ENCODE results near the gene EPDR1.

EPDR1 gene

DNA sequence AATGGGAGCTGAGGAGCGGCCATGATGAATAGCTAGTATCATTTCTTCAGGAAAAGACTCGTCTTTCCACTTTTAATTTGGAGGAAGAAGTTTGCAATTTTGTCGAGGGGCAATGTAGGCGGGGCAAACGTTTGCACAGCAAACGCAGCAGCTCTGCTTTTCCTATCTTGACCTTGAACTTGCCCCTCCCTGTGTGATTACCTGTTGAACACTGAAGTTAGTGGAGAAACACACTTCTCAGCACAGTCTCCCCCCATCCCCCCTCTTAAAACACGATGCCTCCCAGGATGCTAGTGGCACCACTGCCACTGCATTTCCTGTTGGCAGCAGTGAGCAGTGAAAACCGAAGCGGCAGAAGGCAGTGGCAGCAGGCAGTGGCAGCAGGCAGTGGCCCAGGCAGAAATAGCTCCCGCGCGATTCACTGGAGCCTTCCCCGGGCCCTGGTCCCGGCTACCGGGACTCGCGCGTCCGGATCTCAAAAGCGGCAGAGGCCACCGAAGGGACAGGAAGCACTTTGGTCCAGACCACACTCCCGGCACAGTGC, at the start of gene EPDR1:
TSS of gene EPDR1 (plus strand) at position 336 of the 544 bp plus-strand sequence. CDS start 300 bp downstream, outside the sequence.
- no peak for DNase-seq

DNA sequence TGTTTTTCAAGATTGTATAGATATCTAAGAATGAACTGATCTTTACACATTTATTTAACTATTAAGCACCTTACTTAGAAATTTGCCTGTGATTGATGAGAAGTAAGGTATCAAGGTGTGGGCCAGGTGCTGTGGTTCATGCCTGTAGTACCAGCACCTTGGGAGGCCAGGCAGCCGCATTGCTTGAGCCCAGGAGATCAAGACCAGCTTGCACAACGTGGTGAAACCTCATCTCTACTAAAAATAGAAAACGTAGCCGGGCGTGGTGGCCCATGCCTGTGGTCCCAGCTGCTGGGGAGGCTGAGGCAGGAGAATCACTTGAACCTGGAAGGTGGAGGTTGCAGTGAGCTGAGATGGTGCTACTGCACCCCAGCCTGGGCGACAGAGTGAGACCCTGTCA, 38.4 kb upstream of the EPDR1 start:
- DNase-seq = no peak

DNA sequence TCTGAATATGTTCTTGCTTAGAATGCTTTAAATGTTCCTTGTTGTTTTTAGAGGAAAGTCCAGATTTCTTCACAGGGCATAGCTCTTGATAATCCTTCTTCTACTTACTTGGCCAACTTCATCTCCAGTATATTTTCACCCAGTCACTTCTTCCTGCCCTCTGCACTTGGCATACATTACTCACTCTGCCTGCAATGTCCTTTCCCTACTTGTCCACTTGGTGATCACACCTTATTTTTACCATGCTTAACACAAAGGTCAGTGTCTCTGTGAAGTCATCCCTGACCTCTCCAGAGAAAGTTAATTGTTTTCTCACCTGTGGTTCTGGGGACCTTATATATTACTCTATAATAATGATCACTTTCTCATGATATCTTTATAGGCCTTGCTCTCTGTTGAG, 27.1 kb upstream of the EPDR1 start:
- DNase-seq = no peak

DNA sequence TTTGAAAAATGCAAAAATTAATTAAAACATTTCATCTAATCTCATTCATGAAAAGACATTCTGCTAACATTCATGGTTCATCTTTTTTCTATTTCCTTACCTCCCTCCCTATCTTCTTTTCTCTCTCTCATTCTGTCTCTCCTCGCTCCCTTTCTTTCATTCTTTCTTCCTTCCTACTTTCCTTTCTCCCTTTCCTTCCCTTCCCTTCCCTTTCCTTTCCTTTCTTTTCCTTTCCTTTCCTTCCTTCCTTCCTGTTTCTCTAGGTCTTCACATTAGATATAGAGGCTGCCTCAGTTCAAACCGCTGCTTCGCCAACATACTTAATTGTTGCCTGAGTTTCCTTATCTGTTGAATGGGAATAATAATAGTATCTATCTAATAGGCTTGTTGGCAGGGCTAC, 25.8 kb upstream of the EPDR1 start:
- DNase-seq = no peak

DNA sequence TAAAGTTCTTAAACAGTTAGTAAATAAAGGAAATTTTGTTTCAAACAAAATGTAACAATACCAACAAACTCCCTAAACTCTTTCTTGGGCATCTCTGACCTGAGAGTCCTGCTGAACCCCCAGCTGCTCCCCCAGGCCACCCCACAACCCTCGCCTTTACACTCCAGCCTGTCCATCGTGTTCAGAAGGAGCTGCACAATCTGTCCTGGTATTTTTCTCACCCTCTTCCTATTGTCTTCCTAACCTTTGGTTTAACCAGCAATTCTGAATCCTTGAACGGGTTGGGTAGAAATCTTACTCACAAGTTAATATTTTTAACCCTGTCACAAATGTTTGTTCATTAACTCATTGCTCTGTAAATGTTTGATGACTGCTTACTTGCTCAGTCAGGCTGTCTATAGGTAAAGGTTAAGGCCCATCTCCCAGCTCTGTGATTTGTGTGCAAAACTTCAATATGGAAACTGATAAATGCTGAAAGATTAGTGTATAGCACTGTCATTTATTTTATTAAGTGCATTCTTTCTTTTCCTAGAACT, 20.7 kb upstream of the EPDR1 start:
- no peak for DNase-seq

DNA sequence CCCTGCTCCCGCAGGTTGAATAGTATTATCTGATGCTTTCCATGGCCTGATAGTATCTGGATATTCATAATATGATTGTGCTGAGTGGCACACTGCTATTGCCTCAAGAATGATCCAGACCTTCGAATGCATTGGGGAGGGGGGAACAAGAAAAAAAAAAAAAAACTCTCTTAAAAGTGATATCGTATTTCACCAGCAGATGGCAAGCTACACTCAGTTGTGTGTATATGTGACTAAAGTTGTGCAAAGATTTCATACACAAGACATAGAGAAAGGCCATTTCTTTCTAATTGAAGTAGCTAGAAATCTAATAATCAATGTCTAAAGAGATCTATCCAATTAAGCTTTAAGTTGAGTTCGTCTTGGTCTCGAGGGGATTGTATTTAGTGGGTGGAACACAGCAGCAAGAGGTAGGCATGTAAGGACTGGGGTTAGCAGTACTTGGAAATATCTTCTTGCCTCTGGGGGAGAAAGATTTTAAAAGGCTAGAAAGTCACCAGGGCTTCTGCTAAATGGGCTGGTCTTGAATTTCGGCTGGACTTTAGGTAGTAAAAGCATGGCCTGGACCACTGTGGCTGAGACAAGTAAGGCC, 19.1 kb upstream of the EPDR1 start:
- DNase-seq = no peak

DNA sequence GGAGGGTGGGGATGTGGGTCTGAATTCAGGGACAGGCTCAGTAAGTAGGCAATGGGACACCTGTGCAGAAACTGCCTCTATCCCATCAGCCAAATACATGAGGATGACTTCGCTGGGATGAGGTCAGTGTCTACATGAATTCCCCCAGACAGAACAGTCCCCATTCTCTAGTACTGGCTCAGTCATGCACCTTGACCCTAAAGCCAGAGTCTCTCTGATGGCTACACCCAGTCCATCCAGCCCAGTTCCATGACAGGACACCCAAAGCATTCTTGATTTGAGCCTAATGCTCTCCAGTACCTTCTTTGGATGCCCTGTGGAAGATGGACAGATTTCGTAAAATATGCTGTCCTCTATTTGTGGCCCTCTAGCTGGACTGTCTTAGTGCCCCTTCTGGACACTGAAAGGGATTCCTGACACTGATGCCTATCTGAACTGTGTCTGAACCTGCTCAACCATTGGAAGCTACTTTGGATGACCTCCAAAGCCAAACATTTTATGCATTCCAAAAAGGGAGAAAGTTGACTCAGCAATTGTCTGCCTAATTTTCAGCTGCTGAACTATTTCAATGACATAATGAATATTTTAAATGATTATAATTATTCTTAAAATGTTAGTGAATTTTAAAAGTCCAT, 18.4 kb upstream of the EPDR1 start:
- DNase-seq = no peak

DNA sequence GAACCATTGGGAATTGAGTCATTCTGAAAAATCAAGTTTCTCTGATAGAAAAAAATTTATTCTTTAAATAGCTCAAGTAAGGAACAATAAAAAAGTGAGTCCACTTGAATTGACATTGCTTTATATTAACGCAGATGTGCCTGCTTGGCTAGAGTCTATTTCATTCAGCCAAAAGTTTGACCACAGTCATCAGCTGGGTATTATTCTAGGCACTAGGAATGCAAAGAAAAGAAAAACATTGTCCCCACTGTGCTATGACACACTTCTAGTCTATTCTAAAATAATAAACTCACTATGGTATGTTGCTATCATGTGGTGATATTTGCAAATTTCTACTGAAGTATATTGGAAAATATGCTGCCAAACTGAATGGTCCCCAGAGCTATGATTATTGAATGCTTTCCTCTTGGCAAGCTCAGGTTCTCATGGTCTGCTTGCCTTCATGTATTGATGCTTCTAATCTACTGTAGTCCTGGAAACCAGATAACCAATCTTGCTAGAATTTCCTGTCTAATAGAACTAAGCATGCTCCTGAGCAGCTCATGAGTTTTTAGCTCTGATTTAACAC, 12.1 kb upstream of the EPDR1 start:
- DNase-seq = no peak

DNA sequence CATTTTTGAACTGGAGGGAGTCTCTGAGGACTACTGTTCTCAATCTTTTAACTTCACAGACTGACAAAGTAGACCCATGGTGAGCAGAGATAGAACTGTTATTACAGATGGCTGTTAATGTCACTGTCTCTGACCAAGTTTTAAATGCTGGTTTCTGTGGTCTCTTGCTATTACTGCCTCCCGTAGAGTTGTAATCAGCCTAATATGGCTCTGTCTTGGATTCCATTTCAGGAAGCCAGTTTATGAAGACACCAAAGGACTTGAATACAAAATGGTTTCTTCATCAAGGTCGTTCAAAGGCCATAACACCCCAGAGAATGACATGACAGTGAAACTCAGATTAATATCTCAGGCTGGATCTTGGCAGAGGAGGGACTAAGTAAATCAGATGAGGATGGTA, 7.7 kb upstream of the EPDR1 start:
- DNase-seq = no peak

DNA sequence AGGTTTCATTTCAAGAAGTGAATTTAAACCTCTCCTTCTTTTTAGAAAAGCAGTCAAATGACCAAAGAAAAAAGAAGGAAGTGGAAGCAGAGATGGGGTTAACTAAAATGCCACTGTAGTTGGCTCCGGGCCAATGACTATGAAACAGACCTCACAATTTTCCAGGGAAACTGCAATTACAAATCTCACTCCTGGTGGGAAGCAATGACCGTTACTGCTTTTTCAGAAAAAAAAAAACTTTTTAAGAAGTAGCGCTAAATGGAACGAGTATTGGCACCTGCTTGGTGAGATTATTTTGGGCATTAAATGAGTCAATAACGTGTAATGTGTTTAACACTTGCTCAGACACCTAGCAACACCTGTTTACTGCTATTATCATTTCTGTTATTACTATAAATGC, 5.0 kb upstream of the EPDR1 start:
- no peak for DNase-seq

DNA sequence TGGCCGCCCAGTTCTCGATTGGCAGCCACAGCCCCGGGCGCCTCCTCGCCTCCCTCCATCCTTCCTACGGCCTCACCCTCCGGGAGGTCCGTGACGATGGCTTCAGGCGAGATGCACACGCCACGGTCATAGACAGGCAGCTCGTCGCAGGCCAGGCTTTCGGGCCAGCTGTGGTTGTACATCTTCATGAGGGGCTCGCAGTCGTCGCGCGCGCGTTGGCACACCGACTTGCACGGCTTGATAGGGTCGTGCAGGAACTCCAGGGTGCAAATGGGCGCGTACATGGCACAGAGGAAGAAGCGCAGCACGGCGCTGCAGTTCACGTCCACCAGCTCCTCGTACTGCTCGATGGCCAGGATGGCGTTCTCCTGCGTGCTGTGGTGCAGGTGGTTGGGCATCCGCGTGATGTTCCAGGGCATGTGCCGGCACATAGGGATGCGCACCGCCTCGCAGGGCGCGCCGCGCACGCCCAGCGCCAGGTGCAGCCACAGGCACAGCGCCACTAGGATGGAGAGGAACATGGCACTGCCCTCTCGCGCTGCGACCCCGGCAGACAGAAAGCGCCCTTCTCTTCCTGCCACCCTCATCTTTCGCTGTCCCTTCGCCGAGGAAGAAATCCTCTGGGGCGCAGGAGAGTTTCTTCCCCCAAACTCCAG, 4.3 kb upstream of the EPDR1 start:
- no peak for DNase-seq

DNA sequence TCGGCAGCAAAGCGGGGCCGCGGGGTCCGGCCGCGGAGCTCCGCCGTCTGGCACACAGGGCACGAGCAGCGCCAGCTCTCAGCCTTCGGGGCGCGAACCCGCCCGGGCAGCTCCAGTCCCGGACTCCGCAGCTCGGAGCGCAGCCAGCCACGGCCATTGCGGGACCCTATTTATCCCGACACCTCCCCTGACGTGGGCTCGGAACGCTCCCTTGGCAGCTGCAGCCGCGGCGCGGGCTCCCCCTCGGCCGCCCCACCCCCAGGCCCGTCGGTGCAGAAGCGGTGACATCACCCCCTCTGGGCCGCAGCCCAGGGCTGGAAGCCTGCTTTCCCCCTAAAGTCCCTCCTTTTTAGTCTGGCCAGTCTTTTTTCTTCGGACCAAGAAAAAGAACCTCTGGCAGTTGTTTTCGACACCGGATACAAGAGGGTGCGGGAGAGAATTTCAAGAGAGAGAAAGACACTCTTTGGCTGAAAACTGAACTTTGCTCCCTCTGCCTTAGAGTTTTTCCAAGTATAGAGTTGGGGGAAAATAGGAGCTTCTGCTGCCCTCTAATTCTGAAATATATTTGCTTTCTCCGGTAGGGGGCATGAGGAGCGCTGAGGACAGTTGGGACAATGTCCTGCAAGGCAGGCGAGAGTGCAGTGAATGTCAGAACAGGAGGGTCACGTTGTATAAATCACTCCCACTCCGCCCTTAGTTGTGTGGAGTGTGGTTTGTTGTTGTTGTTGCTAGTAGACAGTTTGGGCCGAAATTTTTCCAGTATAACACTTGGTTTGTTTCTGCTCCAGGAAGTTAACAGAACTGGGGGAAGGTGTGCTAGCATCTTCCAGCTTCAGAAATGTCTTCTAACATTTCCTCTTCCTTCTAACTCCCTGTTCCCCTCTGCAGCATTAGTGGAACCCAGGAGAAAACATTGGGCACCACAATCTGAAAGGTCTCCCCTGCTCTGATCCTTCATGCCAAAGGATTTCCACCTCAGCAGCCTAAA, 3.5 kb upstream of the EPDR1 start, which contains the start of gene SFRP4:
TSS of gene SFRP4 (minus strand) at position 145 of the 988 bp plus-strand sequence. CDS start 280 bp downstream, outside the sequence.
- no peak for DNase-seq

DNA sequence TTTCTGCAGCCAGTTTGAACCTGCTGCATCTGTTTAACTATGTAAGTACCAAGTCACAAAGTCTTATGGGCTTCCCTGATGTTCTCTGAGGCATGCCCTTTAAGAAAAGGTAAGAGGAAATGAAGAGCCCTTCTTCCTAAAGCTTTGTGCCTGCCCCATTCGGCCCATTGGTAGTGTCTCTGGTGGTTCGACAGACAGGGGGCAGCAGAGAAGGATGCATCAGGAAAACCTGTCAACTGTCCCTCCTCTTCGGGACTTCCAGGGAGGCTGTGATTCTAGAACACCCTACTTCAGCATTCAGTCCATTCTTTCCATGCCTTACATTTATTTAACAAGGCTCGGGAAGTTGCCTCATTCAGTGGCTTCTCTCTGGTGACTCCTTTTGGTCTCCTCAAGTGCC, 1.9 kb upstream of the EPDR1 start:
- DNase-seq = no peak

DNA sequence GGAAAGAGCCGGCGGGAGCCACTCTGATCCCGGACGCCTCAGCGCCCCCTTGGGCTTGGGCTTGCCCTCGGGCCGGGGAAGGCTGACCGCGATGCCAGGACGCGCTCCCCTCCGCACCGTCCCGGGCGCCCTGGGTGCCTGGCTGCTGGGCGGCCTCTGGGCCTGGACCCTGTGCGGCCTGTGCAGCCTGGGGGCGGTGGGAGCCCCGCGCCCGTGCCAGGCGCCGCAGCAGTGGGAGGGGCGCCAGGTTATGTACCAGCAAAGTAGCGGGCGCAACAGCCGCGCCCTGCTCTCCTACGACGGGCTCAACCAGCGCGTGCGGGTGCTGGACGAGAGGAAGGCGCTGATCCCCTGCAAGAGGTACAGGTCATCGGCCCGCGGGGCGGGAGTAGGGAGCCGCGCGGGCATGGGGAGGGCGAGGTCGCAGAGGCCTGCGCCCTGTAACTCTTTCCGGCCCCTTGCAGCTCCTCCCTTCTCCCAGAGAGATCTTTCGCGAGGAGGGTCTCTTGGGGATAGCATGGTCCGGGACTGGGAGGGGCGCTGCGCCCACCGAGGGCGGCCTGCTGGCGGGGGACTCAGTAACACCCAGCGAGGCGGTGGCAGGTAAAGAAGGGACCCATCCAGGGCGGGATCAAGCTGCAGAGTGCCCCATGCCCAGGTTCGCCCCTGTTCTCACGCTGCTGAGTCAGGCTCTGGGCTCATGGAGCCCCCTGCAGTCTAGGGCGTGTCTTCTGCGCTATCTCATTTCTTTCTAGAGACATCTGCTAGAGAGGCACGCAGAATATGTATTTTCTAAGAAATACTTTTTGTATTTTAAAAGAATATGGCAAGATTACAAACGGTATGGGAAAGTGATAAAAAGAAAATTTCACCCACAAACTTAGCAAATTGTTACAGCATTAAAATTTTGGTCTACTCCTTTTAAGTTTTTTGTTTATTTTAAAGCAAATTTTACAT, 687 bp downstream of the EPDR1 start:
- DNase-seq = no peak

DNA sequence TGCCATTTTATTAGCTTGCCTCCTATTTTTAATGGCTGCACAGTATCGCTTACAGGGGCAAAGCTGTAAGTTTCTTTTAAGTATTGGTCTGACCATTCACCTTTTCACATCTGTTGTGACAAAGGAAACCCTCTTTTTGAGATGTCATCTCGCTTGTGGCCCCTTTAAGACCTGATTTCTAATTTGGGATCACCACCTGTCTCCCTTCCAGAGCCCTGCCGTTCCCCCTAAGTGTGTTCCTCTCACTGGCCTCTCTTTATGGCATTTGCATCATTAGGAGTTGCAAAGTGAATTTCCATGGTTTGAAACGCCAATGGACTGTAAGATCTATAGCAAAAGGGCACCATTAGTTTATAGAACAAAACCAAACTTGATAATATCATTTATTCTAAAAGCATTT, 1.4 kb downstream of the EPDR1 start:
- no peak for DNase-seq

DNA sequence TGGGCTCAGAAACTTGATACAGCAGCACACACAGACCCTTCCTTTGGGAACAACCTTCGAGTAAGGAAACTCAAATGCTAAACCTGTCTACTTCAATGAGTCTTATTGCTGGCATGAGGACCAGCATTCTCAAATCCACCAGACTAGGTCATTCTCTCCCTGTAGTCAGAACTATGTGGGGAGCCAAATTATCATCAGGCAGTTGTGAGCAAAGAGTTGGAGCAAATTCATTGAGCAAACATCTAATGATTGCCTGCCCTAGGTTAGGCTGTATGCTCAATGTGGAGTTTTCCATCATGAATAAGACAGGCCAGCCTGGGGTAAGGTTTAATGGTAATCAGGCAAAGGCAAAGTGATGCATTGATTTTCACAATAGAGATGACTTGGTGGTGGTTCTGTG, 3.6 kb downstream of the EPDR1 start:
- no peak for DNase-seq

DNA sequence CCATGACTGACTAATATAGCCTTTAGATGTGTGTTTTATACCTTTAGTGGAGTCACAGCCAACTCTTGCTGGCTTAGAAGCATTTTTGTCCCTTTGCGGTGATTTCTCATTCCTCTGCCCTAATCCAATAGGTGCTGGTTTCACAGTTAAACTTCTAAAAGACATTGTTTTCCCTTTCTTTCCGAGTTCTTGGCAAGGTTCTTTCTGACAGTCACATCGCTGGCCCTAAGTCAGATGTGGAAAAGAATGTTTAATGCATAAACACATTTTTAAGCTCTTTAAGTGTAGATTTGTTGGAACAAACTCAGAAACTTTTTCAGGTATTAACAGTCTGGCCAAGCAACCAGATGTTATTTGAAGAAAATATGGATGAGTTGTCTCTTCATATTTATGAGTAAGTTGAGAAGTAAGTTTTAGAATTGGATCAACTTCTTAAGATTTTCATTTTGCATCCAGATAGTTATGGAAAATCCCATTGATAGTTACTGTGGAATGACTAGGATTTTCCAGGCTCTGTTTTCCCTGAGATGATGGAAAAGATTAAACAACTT, 4.1 kb downstream of the EPDR1 start:
- no peak for DNase-seq

DNA sequence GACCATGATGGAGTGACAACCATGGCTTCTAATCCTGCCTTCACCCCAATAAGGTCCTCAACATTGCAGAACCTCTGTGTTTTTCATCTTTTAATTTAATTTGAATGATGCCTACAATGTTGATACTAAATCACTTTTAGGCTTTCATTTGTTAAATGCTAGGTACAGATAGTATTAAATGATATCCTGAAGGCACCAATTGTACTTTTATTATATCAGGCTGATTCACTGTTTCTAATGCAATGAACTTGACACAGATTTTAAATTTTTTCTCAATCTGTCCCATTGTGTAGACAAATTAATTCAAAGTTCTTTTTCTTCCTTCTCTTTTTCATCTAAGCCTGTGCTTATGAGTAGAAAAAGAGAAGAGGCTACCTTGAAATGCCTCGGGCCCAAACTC, 5.2 kb downstream of the EPDR1 start:
- DNase-seq = no peak

DNA sequence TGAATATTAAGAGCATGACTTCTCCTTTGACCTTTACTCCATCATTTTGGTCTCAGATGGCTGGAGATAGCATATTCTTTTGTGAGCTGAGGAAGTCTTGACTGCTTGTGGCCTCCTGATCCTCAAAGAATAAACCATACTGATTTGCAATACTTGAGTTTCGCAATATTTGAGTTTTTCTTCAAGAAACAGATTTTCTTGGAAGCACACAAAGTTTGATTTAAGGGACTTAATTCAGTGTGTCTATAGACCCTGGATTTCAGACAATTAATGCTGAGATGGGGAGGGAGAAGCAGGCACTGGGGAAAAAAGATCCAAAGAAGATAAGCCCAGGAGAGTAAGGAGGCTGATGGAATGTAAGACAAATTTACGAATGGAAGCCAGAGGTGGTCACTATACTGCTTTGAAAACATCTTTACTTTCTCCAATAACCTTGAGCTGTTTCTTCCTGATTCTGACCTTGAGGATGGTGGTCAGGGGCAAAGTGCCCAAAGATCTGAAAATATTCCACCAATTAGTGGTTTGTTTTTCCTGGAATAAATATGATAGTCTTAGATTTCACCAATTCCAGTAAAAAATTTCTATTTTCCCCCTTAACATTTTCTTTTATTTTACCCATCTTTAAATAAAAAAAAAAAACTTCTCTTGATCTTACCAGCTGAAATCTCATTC, 7.5 kb downstream of the EPDR1 start:
- DNase-seq = no peak

DNA sequence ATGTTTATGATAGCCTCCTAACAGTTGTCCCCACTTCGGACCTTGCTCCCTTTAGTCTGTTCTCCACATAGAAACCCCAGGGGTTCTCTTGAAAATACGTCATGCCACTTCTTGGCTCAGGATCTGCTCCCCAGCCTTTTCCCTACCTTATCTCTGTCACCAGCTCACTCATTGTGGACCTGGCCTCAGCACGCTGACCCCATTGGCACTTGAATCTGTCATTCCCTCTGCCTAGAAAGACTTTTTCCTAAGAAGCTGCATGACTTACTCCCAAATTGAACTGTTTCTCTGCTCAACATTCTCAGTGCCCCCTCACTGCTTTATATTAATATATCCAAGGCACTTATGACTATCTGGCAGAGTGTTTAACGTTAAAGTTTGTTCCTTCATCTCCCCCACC, 8.4 kb downstream of the EPDR1 start:
- DNase-seq = no peak
